KBM-7 (cell line): ENCODE data around the gene ZSCAN30.
"Not testable (repeated sequence)": the region's sequence is repeated elsewhere in the genome, so short reads cannot be mapped to it uniquely, and the experiment has no call there.

Experiments
- DNase-seq: peaks from one replicate; pipeline ENCODE4 v3.0.0-alpha.2; 2015
- in situ Hi-C: fragments of 300-500 bp; cut with MboI; formaldehyde crosslinking; loops from 2 replicates; pipeline ENCODE4 v1.14.3; 2020; ENCODE audit warnings: low sequenced_read_pairs, low pct_unique_long_range_greater_than_20kb, mixed read lengths

ZSCAN30 gene

DNA sequence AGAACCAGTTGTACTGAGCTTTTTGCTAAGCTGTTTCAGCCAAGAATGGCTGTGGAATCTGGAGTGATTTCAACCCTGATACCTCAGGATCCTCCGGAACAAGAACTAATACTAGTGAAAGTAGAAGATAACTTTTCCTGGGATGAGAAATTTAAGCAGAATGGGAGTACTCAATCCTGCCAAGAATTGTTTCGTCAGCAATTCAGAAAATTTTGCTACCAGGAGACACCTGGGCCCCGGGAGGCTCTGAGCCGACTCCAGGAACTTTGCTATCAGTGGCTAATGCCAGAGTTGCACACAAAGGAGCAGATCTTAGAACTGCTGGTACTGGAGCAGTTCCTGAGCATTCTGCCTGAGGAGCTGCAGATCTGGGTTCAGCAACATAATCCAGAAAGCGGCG is 47.6 kb downstream of the ZSCAN30 start:
- DNase-seq, result no peak
- in situ Hi-C loops, result loop anchor here (25.0 kb wide), 1 partner anchor 120 kb away; no protein-coding TSS in a partner anchor

DNA sequence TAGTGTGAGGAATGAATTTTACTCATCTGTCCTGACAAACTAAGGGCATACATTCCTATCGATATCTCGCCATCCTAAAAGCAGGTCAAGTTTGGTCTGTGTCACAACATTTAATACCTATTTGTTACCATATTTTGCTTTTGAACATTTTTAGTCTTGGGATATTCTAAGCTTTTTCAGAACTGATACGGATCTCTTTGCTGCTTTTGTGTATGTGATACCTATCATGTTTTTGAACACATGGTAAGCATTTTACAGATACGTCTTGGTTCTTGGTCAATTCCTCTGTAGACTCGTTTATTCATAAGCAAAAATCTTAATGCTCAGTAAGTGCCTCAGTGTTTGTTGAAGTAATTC is 48.6 kb downstream of the ZSCAN30 start:
- in situ Hi-C loops, result loop anchor here (25.0 kb wide), 1 partner anchor 121 kb away; no protein-coding TSS in a partner anchor
- no peak for DNase-seq

DNA sequence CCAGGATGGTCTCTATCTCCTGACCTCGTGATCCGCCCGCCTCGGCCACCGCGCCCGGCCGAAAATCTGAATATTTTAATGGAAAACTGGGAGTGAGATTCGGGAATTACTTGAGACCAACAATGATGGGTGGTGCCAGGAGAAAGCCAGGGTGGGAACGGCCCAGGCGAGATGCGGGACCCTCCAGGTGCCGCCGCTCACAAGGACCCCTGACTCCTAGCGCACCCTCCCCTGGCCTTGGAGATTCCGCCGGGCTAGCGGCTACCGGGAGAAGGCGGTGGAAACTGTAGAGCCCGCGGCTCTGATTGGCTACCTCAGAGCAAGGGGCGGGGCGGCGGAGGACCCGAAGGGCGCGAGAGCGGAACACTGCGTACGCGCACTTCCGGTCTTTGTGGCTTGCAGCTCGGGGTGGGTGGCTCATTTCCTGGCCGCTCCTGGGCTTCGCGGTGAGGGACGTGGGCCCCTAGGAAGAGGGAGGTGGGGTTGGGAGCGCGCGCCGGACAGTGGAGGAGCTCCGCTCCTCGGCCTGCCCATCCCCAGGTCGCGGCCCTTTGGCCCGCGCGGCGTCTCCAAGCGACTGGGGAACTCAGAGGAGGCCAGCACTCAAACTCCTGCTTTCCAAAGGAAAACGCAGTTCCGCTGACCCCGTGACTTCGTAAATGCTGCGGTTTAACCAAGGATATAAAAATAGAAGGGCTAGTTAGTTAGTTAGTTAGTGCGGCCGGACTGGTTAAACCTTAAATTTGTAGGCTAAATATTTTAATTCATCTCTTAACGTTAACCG is 49.2 kb downstream of the ZSCAN30 start, which contains the start of gene ZNF397:
Gene ZNF397 (plus strand): TSS at position 371 of the 784 bp plus-strand sequence. CDS start 1,437 bp downstream, outside the sequence.
- peak; percentile 97 for DNase-seq
- in situ Hi-C loops, result loop anchor here (25.0 kb wide), 1 partner anchor 121 kb away; no protein-coding TSS in a partner anchor

DNA sequence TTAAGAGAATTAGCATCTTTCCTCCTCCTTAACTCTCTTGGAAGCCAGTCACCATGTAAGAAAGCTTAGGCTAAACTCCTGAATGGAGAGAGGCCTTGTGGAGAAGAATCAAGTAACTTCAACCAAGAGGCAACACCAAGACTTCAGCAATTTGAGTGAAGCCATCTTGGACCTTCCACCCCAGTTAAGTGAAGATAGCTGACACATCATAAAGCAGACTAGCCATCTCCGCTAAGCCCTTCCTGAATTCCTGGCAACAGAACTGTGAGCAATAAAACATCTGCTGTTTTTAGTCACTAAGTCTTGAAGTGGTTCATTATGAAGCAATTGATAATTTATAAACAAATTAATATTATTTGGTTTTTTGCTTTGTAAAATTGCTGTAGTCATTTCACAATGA is 50.7 kb downstream of the ZSCAN30 start:
- in situ Hi-C loops, result loop anchor here (25.0 kb wide), 1 partner anchor 123 kb away; no protein-coding TSS in a partner anchor
- DNase-seq, result no peak

DNA sequence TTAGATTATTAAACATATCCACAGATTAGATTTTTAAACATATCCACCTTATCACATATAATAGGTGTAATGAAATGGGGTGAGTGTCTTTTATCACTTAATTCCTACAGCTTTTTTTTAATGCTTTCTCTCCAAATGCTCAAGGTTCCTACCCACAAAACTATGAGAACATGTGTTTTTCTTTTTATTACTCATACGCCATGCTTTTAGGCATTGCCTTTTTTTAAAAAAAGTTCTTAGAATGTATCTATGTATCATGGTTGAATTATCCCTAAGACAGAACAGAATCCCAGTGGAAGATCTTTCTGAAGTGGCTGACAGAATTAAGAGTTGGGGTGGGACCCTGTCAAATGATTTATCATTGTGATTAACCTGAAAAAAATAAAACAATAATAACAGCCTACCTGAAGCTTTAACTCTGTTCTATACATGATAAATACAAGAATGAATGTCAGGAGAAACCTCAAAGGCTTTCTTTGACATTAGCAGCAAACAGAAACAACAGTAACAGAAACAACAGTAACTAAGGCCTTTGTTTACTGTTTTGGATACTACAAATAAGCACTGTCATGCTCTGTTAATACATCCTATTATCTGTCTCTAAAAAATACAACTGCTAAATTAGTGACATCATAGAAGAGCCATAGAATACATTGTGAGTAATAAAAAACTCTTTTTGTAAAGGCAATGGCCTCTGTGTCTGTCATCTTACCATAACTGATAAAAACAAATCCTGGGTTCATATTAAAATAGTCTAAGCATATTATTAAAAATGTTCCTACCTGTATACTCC is 53.3 kb downstream of the ZSCAN30 start:
- in situ Hi-C loops, result loop anchor here (25.0 kb wide), 1 partner anchor 126 kb away; no protein-coding TSS in a partner anchor
- DNase-seq, result no peak

DNA sequence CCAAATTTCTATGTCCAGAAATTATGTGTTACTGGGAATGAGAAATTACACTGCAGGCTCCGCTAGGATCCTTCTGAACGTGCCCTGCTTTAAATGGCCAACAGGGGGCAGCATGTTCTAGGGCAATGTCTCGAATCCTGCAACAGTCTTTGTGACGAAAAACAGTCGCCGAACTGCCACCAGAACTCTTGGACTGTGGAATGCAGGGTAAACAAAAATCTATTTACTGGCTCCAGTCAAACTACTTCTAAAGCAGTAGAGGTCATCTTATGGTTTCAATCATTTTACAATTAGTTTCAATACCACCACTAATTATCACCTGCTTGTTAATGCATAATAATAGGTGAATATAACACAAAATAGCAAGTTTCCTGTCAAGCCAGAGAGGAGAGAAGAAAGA is 59.0 kb downstream of the ZSCAN30 start:
- DNase-seq, result peak; percentile 83
- in situ Hi-C loops, result loop anchor here (25.0 kb wide), 1 partner anchor 131 kb away; no protein-coding TSS in a partner anchor

DNA sequence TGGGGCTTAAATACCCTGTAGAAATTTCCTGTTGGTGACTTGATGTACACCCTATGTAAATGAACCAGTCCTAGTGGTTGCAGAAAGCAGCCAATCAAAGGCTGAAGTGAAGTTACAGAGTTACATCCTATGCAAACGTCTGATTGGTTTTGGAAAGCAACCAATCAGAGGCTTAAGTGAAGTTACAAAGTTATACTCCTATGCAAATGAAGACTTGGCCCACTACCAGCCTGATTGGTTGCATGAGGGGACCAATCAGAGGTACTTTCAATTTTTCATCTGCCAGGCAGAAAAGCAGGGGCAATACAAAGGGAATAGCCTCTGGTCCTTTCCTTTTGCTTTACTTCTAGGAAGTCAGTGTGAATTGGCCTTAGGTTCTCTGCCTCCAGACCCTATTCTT is 62.8 kb downstream of the ZSCAN30 start:
- in situ Hi-C loops, result loop anchor here (25.0 kb wide), 1 partner anchor 135 kb away; no protein-coding TSS in a partner anchor
- no peak for DNase-seq

DNA sequence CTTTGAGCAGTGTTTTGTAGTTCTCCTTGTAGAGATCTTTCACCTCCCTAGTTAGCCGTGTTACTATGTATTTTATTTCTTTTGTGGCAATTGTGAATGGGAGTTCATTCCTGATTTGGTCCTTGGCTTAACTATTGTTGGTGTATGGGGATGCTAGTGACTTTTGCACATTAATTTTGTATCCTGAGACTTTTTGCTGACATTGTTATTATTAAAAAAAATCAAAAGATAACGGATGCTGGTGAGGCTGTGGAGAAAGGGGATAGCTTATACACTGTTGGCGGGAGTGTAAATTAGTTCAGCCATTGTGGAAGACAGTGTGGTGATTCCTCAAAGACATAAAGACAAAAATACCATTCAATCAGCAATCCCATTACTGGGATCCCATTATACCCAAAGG is 66.2 kb downstream of the ZSCAN30 start:
- in situ Hi-C loops, result no loop called here
- DNase-seq, result no peak

DNA sequence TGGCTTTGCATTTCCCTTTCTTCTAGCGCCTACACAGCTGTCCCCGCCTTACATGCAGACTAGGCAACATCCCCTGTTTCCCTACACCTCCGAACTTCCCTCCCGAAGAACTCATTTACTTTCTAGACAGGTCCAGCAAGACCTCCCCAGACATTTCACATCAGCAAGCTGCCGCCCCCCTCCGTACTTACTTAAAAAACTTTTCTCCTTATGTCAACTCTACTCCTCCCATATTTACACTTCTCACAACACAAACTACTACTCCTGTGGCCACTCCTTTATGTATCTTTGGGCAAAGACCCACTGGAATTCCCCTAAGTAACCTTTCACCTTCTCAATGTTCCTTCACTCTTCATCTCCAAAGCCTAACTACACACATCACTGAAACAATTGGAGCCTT is 69.6 kb downstream of the ZSCAN30 start:
- in situ Hi-C loops, result no loop called here
- no peak for DNase-seq

DNA sequence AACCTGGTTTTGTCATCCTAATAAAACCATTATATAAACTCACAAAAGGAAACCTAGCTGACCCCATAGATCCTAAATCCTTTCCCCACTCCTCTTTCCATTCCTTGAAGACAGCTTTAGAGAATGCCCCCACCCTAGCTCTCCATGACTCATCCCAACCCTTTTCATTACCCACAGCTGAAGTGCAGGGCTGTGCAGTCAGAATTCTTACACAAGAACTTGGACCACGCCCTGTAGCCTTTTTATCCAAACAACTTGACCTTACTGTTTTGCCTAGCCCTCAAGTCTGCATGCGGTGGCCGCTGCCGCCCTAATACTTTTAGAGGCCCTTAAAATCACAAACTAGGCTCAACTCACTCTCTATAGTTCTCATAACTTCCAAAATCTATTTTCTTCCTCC is 70.7 kb downstream of the ZSCAN30 start:
- not testable (repeated sequence) for DNase-seq

DNA sequence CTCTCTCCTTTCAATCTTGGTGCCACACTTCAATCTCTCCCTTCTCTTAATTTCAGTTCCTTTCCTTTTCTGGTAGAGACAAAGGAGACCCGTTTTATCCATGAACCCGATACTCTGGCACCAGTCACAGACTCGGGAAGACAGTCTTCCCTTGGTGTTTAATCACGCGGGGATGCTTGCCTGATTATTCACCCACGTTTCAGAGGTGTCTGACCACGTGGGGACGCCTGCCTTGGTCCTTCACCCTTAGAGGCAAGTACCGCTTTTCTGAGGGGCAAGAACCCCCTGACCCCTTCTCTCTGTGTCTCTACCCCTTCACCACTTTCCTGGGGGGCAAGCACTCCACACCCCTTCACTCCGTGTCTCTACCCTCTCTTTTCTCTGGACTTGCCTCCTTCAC is 73.4 kb downstream of the ZSCAN30 start:
- in situ Hi-C loops, DNase-seq: not testable (repeated sequence)

More for the DNA sequence above, 70.7 kb downstream of the ZSCAN30 start:
- in situ Hi-C loops, result not testable (repeated sequence)

DNA sequence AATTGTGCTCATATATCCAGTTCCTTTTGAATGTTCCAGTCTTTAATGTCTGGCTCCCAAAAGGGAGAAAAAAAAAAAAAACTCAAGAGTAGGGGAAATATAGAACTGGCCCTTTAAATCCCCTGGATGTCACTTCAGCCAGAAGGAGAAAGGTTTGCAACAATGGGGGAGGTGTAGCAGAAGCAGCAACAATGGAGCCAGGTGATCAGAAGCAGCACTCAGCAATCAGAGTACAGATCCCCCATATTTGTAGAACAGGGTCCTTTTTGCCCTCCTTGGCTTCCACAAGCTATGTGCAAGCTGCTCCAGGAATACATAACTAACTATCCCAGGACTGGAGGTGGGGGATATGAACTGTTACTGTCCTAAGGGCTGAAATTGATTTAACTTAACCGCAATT is 75.0 kb downstream of the ZSCAN30 start:
- in situ Hi-C loops, result no loop called here
- DNase-seq, result no peak

DNA sequence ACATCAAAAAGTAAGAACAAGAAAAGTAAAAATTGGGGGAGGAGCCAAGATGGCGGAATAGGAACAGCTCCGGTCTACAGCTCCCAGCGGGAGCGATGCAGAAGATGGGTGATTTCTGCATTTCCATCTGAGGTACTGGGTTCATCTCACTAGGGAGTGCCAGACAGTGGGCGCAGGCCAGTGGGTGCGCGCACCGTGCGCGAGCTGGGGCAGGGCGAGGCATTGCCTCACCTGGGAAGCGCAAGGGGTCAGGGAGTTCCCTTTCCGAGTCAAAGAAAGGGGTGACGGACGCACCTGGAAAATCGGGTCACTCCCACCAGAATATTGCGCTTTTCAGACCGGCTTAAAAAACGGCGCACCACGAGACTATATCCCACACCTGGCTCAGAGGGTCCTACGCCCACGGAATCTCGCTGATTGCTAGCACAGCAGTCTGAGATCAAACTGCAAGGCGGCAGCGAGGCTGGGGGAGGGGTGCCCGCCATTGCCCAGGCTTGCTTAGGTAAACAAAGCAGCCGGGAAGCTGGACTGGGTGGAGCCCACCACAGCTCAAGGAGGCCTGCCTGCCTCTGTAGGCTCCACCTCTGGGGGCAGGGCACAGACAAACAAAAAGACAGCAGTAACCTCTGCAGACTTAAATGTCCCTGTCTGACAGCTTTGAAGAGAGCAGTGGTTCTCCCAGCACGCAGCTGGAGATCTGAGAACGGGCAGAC is 84.1 kb downstream of the ZSCAN30 start:
- DNase-seq, in situ Hi-C loops: not testable (repeated sequence)

DNA sequence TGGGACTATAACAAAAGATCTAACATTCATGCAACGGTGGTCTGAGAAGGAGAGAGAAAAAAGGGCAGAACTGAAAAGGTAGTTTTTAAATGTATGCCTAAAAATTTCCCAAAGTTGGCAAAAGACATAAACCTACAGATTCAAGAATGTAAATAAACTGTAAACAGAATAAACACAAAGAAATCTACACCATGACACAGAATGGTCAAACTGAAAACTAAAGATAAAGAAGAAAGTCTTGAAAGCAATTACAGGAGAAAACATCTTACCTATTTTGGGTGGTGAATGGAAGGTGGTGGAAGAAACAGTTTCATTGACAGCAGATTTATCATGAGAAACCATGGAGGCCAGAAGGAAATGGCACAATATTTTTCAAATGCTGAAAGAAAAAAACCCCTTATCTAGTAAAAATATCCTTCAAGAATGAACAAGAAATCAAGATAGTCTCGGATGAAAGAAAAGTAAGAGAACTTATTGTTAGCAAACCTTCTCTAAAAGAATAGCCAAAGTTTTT is 84.8 kb downstream of the ZSCAN30 start:
- no peak for DNase-seq
- in situ Hi-C loops, result no loop called here

DNA sequence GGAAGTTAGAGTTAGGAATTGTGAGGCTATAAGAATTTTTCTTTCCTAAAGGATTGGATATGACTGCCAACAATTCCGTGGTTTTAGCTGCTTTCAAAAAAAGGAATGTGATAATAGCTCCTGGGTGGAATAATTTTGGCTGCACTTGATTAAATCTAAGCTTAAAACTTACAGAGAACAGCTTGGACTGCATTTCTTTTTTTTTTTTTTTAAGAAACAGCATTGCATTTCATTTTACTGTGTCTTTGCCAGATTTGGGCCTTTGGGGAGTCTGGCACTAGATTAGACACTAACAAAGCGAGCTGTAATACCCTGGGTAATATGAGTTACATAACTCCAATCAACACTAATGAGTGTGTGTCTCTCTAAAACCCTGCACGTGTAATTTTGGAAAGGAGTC is 87.0 kb downstream of the ZSCAN30 start:
- in situ Hi-C loops, result no loop called here
- no peak for DNase-seq

DNA sequence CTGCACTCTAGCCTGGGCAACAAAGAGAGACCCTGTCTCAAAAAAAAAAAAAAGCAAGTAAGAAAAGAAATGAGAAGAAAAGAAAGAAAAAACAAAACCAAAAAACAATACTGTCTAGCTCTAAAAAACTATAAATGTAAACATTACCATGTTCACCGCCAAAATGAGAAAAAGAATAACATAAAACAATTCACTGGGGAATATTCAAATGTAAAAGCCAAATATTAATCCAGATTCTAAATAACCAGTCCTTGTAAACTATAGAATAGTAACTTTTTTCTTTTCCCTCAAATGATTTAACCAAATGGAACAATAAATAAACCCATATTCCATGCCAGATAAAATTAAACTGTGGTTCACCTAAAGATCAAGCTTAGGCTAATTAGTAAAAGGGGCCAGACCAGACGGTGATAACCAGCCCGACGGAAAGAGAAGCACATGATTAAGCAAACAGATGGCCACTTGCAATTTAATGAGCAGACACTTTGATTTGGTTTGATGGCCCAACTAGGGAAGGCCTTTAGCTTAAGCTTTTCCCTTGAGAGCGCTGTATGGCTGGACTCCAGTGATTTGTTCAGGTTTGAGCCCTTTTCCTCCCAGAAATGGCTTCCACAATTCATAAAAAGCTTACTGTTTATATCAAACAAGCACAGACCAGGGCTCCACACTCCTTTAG is 88.6 kb downstream of the ZSCAN30 start:
- DNase-seq, result no peak
- in situ Hi-C loops, result no loop called here
